H1 (cell line): ENCODE measurements around the gene AICDA. TPM values are rescaled to one million over a fixed set of nuclear protein-coding genes. Genes with fewer than 3 reads are reported as not detected.

Experiments used
- CTCF ChIA-PET: fragments of 300-600 bp; sonication (Branson Sonifier 250); formaldehyde crosslinking; loops from one replicate; lab custom pipeline; 2021; ENCODE audit not compliant: partially characterized antibody; lab: Charles Lee
- POLR2A ChIA-PET: fragments of 300-600 bp; sonication (Branson Sonifier 250); formaldehyde crosslinking; loops from one replicate; lab custom pipeline; 2021; ENCODE audit warnings: inconsistent platforms; ENCODE audit not compliant: partially characterized antibody; lab: Charles Lee
- DNase-seq, 2 experiments: peaks; one replicate each; pipeline versions ENCODE4 v3.0.0 to v3.0.0-alpha.2; 2010 to 2022; ENCODE audit warnings: low spot score in 2 of 2, low read depth in 1 of 2, mixed read lengths in 1 of 2
- FAIRE-seq: peaks from 2 replicates; lab custom pipeline; 2011; peaks lifted over from hg19 to GRCh38; lab: Jason Lieb, UNC
- H2AFZ ChIP-seq: 2 replicates; pipeline ENCODE4 v1.8.1; 2012; ENCODE audit warnings: low read length, inconsistent platforms
- H2AK5ac ChIP-seq: 2 replicates; pipeline ENCODE4 v1.6.1; 2013; ENCODE audit warnings: low read depth, low read length
- H2BK120ac ChIP-seq: replicated peaks from 2 replicates; pipeline ENCODE3; 2013; ENCODE audit warnings: low read depth, low read length, inconsistent platforms
- H2BK12ac ChIP-seq: 2 replicates; pipeline ENCODE4 v1.6.1; 2013; ENCODE audit warnings: low read depth, low read length
- H2BK15ac ChIP-seq: 2 replicates; pipeline ENCODE4 v1.6.1; 2013; ENCODE audit warnings: low read length
- H2BK20ac ChIP-seq: 2 replicates; pipeline ENCODE4 v1.6.1; 2013; ENCODE audit warnings: low read length
- H2BK5ac ChIP-seq: 2 replicates; pipeline ENCODE4 v1.6.1; 2013; ENCODE audit warnings: low read depth, low read length
- H3K14ac ChIP-seq: 2 replicates; pipeline ENCODE4 v1.6.1; 2013; ENCODE audit warnings: inconsistent platforms; ENCODE audit not compliant: insufficient read length
- H3K18ac ChIP-seq: 2 replicates; pipeline ENCODE4 v1.6.1; 2013; ENCODE audit warnings: low read length; ENCODE audit errors: extremely low read depth
- H3K23ac ChIP-seq: 2 replicates; pipeline ENCODE4 v1.6.1; 2013; ENCODE audit warnings: inconsistent platforms; ENCODE audit not compliant: insufficient read length
- H3K23me2 ChIP-seq: 2 replicates; pipeline ENCODE4 v1.6.1; 2013; ENCODE audit warnings: low read depth, low read length
- H3K27ac ChIP-seq: 2 replicates; pipeline ENCODE4 v1.6.1; 2011; ENCODE audit warnings: low read depth, low read length, inconsistent platforms
- H3K27me3 ChIP-seq, 4 experiments: replicated peaks in 1 of 4; 1 replicate in 1 of 4; 2 replicates in 3 of 4; pipeline versions ENCODE4 v1.6.1 to v1.8.1; 2011 to 2013; ENCODE audit warnings: low read length in 3 of 4, mild to moderate bottlenecking in 3 of 4, inconsistent platforms in 2 of 4, mixed read lengths in 2 of 4, moderate library complexity in 1 of 4; ENCODE audit not compliant: control insufficient read depth in 3 of 4, insufficient read depth in 3 of 4; ENCODE audit errors: extremely low read depth in 1 of 4
- H3K36me3 ChIP-seq, 4 experiments: 2 replicates each; pipeline versions ENCODE4 v1.6.1 to v1.8.1; 2011 to 2013; ENCODE audit warnings: mild to moderate bottlenecking in 4 of 4, low read length in 3 of 4, moderate library complexity in 2 of 4, control low read depth in 1 of 4, inconsistent platforms in 1 of 4; ENCODE audit not compliant: insufficient read depth in 4 of 4, control insufficient read depth in 2 of 4
- H3K4ac ChIP-seq: replicated peaks from 2 replicates; pipeline ENCODE3; 2013; ENCODE audit warnings: low read length, low read depth, mixed read lengths, inconsistent platforms; ENCODE audit not compliant: insufficient read length
- H3K4me1 ChIP-seq, 4 experiments: replicated peaks in 1 of 4; 1 replicate in 1 of 4; 2 replicates in 3 of 4; pipeline versions ENCODE4 v1.6.1 to v1.8.1; 2011 to 2013; ENCODE audit warnings: low read length in 3 of 4, inconsistent platforms in 2 of 4, mixed read lengths in 1 of 4; ENCODE audit not compliant: insufficient read depth in 4 of 4, control insufficient read depth in 3 of 4
- H3K4me2 ChIP-seq, 2 experiments: 2 replicates each; pipeline versions ENCODE4 v1.6.1 to v1.8.1; 2011 to 2013; ENCODE audit warnings: low read depth in 2 of 2, low read length in 2 of 2, control low read depth in 1 of 2, inconsistent platforms in 1 of 2, mild to moderate bottlenecking in 1 of 2; ENCODE audit not compliant: insufficient read depth in 1 of 2
- H3K4me3 ChIP-seq, 4 experiments: fragments of 200-600, 300-600 bp in 1 of 4; sonication (generic), shearing (Covaris generic), sonication (Bioruptor Twin) in 1 of 4; 2 replicates each; pipeline versions ENCODE4 v1.5.1 to v1.8.1; 2011 to 2016; ENCODE audit warnings: low read length in 4 of 4, low read depth in 3 of 4, control low read depth in 2 of 4, inconsistent platforms in 2 of 4, mild to moderate bottlenecking in 2 of 4, mixed read lengths in 1 of 4, moderate library complexity in 1 of 4; ENCODE audit not compliant: insufficient read depth in 2 of 4; ENCODE audit errors: extremely low read depth in 1 of 4
- H3K56ac ChIP-seq: replicated peaks from 2 replicates; pipeline ENCODE3; 2013; ENCODE audit warnings: low read depth, mild to moderate bottlenecking, mixed read lengths, low read length, inconsistent platforms; ENCODE audit not compliant: insufficient read length
- H3K79me1 ChIP-seq: 2 replicates; pipeline ENCODE4 v1.6.1; 2013; ENCODE audit warnings: low read depth, low read length, control low read depth
- H3K79me2 ChIP-seq, 2 experiments: 2 replicates each; pipeline versions ENCODE4 v1.6.1 to v1.8.1; 2012 to 2013; ENCODE audit warnings: low read length in 2 of 2, mild to moderate bottlenecking in 2 of 2, inconsistent platforms in 1 of 2; ENCODE audit not compliant: insufficient read depth in 2 of 2, control insufficient read depth in 1 of 2
- H3K9ac ChIP-seq, 4 experiments: replicated peaks in 1 of 4; 1 replicate in 1 of 4; 2 replicates in 3 of 4; pipeline versions ENCODE4 v1.6.1 to v1.8.1; 2011 to 2013; ENCODE audit warnings: low read depth in 3 of 4, low read length in 3 of 4, control low read depth in 2 of 4, mild to moderate bottlenecking in 2 of 4, moderate library complexity in 2 of 4, inconsistent platforms in 1 of 4; ENCODE audit errors: extremely low read depth in 1 of 4
- H3K9me3 ChIP-seq, 2 experiments: 2 replicates each; pipeline versions ENCODE4 v1.6.1 to v1.8.1; 2012 to 2013; ENCODE audit warnings: mild to moderate bottlenecking in 2 of 2, moderate library complexity in 2 of 2, control low read depth in 1 of 2, inconsistent platforms in 1 of 2, low read depth in 1 of 2, low read length in 1 of 2, mixed read lengths in 1 of 2; ENCODE audit not compliant: insufficient read depth in 2 of 2
- H4K20me1 ChIP-seq, 2 experiments: replicated peaks in 1 of 2; 2 replicates each; pipeline versions ENCODE3 to v1.8.1; 2011 to 2013; ENCODE audit warnings: inconsistent platforms in 2 of 2, low read length in 2 of 2, mild to moderate bottlenecking in 1 of 2; ENCODE audit not compliant: insufficient read depth in 2 of 2, control insufficient read depth in 1 of 2
- H4K5ac ChIP-seq: 2 replicates; pipeline ENCODE4 v1.6.1; 2013; ENCODE audit warnings: low read length, low read depth, mixed read lengths, inconsistent platforms; ENCODE audit not compliant: insufficient read length
- H4K8ac ChIP-seq: 2 replicates; pipeline ENCODE4 v1.8.0; 2013; ENCODE audit warnings: mild to moderate bottlenecking, moderate library complexity, low read length, inconsistent platforms; ENCODE audit not compliant: insufficient read depth; ENCODE audit errors: extremely low read depth
- H4K91ac ChIP-seq: replicated peaks from 2 replicates; pipeline ENCODE3; 2013; ENCODE audit warnings: low read length, mixed read lengths, inconsistent platforms; ENCODE audit not compliant: insufficient read length
- ASH2L ChIP-seq: fragments of 200-600, 300-600 bp; sonication (generic); IDR thresholded peaks from one replicate; pipeline ENCODE4 v1.7.1; 2017; ENCODE audit warnings: low read length
- CHD2 ChIP-seq: IDR thresholded peaks from 2 replicates; pipeline ENCODE4 v1.6.1; 2012; ENCODE audit warnings: low read length, improper control_type of control experiment
- E2F6 ChIP-seq: IDR thresholded peaks from 2 replicates; pipeline ENCODE4 v1.6.1; 2012; ENCODE audit warnings: inconsistent platforms
- FOSL1 ChIP-seq: IDR thresholded peaks from 2 replicates; pipeline ENCODE4 v1.6.1; 2011; ENCODE audit warnings: mild to moderate bottlenecking, low read depth, low read length, moderate library complexity; ENCODE audit not compliant: insufficient read depth
- JUND ChIP-seq: IDR thresholded peaks from 2 replicates; pipeline ENCODE4 v1.6.1; 2011; ENCODE audit warnings: mild to moderate bottlenecking, improper control_type of control experiment, low read length
- KDM5A ChIP-seq: fragments of 200-600 bp; IDR thresholded peaks from 2 replicates; pipeline ENCODE4 v1.7.1; 2012; ENCODE audit warnings: mild to moderate bottlenecking, low read length, inconsistent platforms, mixed read lengths
- MAX ChIP-seq: IDR thresholded peaks from 2 replicates; pipeline ENCODE4 v1.6.1; 2012; ENCODE audit warnings: inconsistent platforms
- POLR2A ChIP-seq, 2 experiments: IDR thresholded peaks; 1 replicate in 1 of 2; 2 replicates in 1 of 2; pipeline ENCODE4 v1.6.1; 2011; ENCODE audit warnings: low read depth in 2 of 2, low read length in 2 of 2, mild to moderate bottlenecking in 2 of 2; ENCODE audit errors: control extremely low read depth in 1 of 2
- POU5F1 ChIP-seq: IDR thresholded peaks from 2 replicates; pipeline ENCODE4 v1.6.1; 2011; ENCODE audit warnings: low read depth, mild to moderate bottlenecking, low read length, moderate library complexity
- RFX5 ChIP-seq: IDR thresholded peaks from 2 replicates; pipeline ENCODE4 v1.6.1; 2011; ENCODE audit warnings: low read depth, low read length, improper control_type of control experiment, borderline replicate concordance
- SIRT6 ChIP-seq: IDR thresholded peaks from one replicate; pipeline ENCODE4 v1.7.1; 2012; ENCODE audit warnings: low read length, inconsistent platforms
- TCF12 ChIP-seq: IDR thresholded peaks from 2 replicates; pipeline ENCODE4 v1.6.1; 2011; ENCODE audit warnings: low read depth, mild to moderate bottlenecking, low read length
- USF2 ChIP-seq: IDR thresholded peaks from 2 replicates; pipeline ENCODE4 v1.6.1; 2011; ENCODE audit warnings: low read length, improper control_type of control experiment
- WGBS, 2 experiments: shearing (Covaris generic) in 1 of 2; methylation state at CpG; one replicate each; pipeline versions ENCODE4 v1.1.6 to v1.1.7; 2013 to 2015; ENCODE audit warnings: low lambda C conversion rate in 2 of 2, mixed read lengths in 2 of 2, inconsistent platforms in 1 of 2, low coverage in 1 of 2, missing lambda C conversion rate in 1 of 2; ENCODE audit not compliant: insufficient replicate concordance in 2 of 2, insufficient coverage in 1 of 2, insufficient read length in 1 of 2; ENCODE audit errors: extremely low coverage in 1 of 2, missing lambda C conversion rate in 1 of 2; 5-methylcytosine and 5-hydroxymethylcytosine counted together
- polyA plus RNA-seq, 7 experiments: library from polyadenylated mRNA; depleted of rRNA in 3 of 7; stranded (reverse) in 5 of 7; unstranded in 2 of 7; fragments of >200 nt in 5 of 7; fragments of 200-250 nt in 2 of 7; gene quantifications; 1 replicate in 5 of 7; 2 replicates in 1 of 7; 4 replicates in 1 of 7; pipeline versions ENCODE4 v1.2.1 to v1.2.3, GENCODE V29; 2011 to 2013; ENCODE audit warnings: missing spikeins in 2 of 7, mixed read lengths in 2 of 7
- total RNA-seq: library from RNA; stranded (reverse); fragmentation: NEBNext Ultra II Directional; extraction: Animal tissue kit (Norgen Biotek cat#: 25700); gene quantifications from 2 replicates; pipeline ENCODE4 v1.2.1, GENCODE V29; 2021

AICDA gene
- total and polyA plus RNA-seq, 2 of the 8 experiments (the other 6 are each of a cell fraction or from before 2014, with no cell fraction given): not detected

GRCh38 chr12:8605057-8605456 lies 7.6 kb downstream of the AICDA start:
- H3K79me2 ChIP-seq: no peaks in the 10 kb centered on the region
- DNase-seq: no peak
- H3K9ac ChIP-seq: no peak overlapping the region
- H3K79me1 ChIP-seq: no peaks in the 10 kb centered on the region
- H3K23ac ChIP-seq: no peak overlapping the region
- no peak overlapping the region for H4K8ac ChIP-seq
- no peak overlapping the region for H3K4me3 ChIP-seq
- no peak overlapping the region for H3K4me2 ChIP-seq
- H3K23me2 ChIP-seq: no peaks in the 10 kb centered on the region; the same call in 1 of the 2 replicates
- no peak overlapping the region for H2AFZ ChIP-seq
- no peak overlapping the region for H2BK15ac ChIP-seq
- H2BK20ac ChIP-seq: peak overlapping the region; percentile 62; the same call in 1 of the 2 replicates
- no peak overlapping the region for H3K18ac ChIP-seq
- no peak overlapping the region for H3K27ac ChIP-seq
- no peak overlapping the region for H2AK5ac ChIP-seq
- peaks cover 0 to 4% (median 0%) of the 10 kb centered on the region in 4 experiments; a peak in 3 of 7 replicates for H3K27me3 ChIP-seq
- H3K4me1 ChIP-seq: peaks cover 0 to 7% (median 0%) of the 10 kb centered on the region in 4 experiments; a peak in 2 of 7 replicates
- no peak overlapping the region for H4K5ac ChIP-seq
- 0 out of 2 replicates have a peak overlapping the region, but pooled peaks have one; percentile 70 for H2BK12ac ChIP-seq
- CTCF ChIA-PET: interaction anchor here (1.0 kb wide), 1 partner anchor 151 kb away, joined by 3 read pairs; no protein-coding TSS in a partner anchor
- H2BK120ac ChIP-seq: no peak overlapping the region
- FAIRE-seq: no peak
- 93% methylated on average over 30 of the region's 30 CpGs; no CpG with 5 or more reads in 1 of the 2 experiments for WGBS, 2 experiments
- H4K91ac ChIP-seq: peak overlapping the region; percentile 7
- POLR2A ChIA-PET: interaction anchor here (0.6 kb wide), 1 partner anchor 29 kb away, joined by 4 read pairs; no protein-coding TSS in a partner anchor
- no peaks in the 10 kb centered on the region for H3K36me3 ChIP-seq
- H3K9me3 ChIP-seq: no peaks in the 10 kb centered on the region
- H3K56ac ChIP-seq: no peak overlapping the region
- H3K4ac ChIP-seq: no peak overlapping the region
- H4K20me1 ChIP-seq: no peaks in the 10 kb centered on the region
- H2BK5ac ChIP-seq: no peak overlapping the region
- H3K14ac ChIP-seq: no peak overlapping the region
- no peak for TF ChIP-seq SIRT6
- no peak for TF ChIP-seq FOSL1
- no peak for TF ChIP-seq POU5F1
- peak; percentile 61 for TF ChIP-seq E2F6
- no peak for TF ChIP-seq TCF12
- TF ChIP-seq KDM5A: no peak
- TF ChIP-seq MAX: peak; percentile 78
- TF ChIP-seq POLR2A (IDR thresholded peaks at IDR 0.05; ENCODE audit: control extremely low read depth in 1 of 2, low read depth in 2 of 2, low read length in 2 of 2): no peak
- TF ChIP-seq JUND: no peak
- no peak for TF ChIP-seq RFX5
- no peak for TF ChIP-seq USF2
- no peak for TF ChIP-seq ASH2L
- TF ChIP-seq CHD2: no peak
